PC-3 (cell line): ENCODE results near the gene SPTBN2. TPM values are rescaled to one million over a fixed set of nuclear protein-coding genes. Genes with fewer than 3 reads are reported as not detected.
A peak's percentile ranks its signal among the peaks of the same experiment; 100 is the strongest.

ENCODE experiments used
- ATAC-seq: fragments of 200-7000 bp; cut with Tn5 transposase; 2 replicates; pipeline ENCODE4 v1.9.1; 2020; ENCODE audit warnings: mild to moderate bottlenecking, moderate library complexity
- Bru-seq: library from RNA; stranded (reverse); fragments of 400-500 nt; gene quantifications from one replicate; lab custom pipeline; 2021; lab: Mats Ljungman, UMichigan
- BruChase-seq, 2 experiments: library from RNA; stranded (reverse); fragments of 400-500 nt; gene quantifications; one replicate each; lab custom pipeline; 2021; lab: Mats Ljungman, UMichigan
- BruUV-seq: library from RNA; stranded (reverse); fragments of 400-500 nt; replicated peaks from 2 replicates; lab custom pipeline; 2021; lab: Mats Ljungman, UMichigan
- CTCF ChIA-PET: fragments of 300-600 bp; sonication (Branson Sonifier 250); formaldehyde crosslinking; loops from one replicate; lab custom pipeline; 2022; ENCODE audit warnings: antibody characterized with exemption; lab: Charles Lee
- POLR2A ChIA-PET: fragments of 300-600 bp; sonication (Branson Sonifier 250); formaldehyde crosslinking; loops from one replicate; lab custom pipeline; 2022; ENCODE audit warnings: antibody characterized with exemption; ENCODE audit not compliant: unreplicated experiment; lab: Charles Lee
- DNase-seq: peaks from one replicate; pipeline ENCODE4 v3.0.0-alpha.2; 2015
- H2AFZ ChIP-seq: fragments of 300-600 bp; sonication (generic); 2 replicates; pipeline ENCODE4 v1.6.0; 2016; ENCODE audit warnings: antibody characterized with exemption, low read length
- H3F3A ChIP-seq: fragments of 300-600 bp; sonication (generic); one replicate; pipeline ENCODE4 v1.6.0; 2017; ENCODE audit warnings: antibody characterized with exemption, low read length, control low read depth, mild to moderate bottlenecking; ENCODE audit not compliant: unreplicated experiment
- H3K27ac ChIP-seq: fragments of 300-600 bp; sonication (generic); 2 replicates; pipeline ENCODE4 v1.5.1; 2016; ENCODE audit warnings: mild to moderate bottlenecking, low read length
- H3K27me3 ChIP-seq: fragments of 300-600 bp; sonication (generic); 2 replicates; pipeline ENCODE4 v1.6.1; 2016; ENCODE audit warnings: low read length, mixed read lengths
- H3K36me3 ChIP-seq: fragments of 300-600 bp; sonication (generic); 2 replicates; pipeline ENCODE4 v1.6.1; 2016; ENCODE audit warnings: low read depth, mixed run types, low read length, mixed read lengths
- H3K4me1 ChIP-seq: fragments of 300-600 bp; sonication (generic); 2 replicates; pipeline ENCODE4 v1.5.1; 2016; ENCODE audit warnings: low read length; ENCODE audit not compliant: insufficient read depth
- H3K4me2 ChIP-seq: fragments of 300-600 bp; sonication (generic); 2 replicates; pipeline ENCODE4 v1.6.0; 2016; ENCODE audit warnings: low read length
- H3K4me3 ChIP-seq: fragments of 300-600 bp; sonication (generic); 2 replicates; pipeline ENCODE4 v1.5.1; 2016; ENCODE audit warnings: mild to moderate bottlenecking, low read length, mixed read lengths
- H3K79me2 ChIP-seq: fragments of 300-600 bp; sonication (generic); 2 replicates; pipeline ENCODE4 v1.6.1; 2017; ENCODE audit warnings: low read length, mixed read lengths
- H3K9ac ChIP-seq: fragments of 300-600 bp; sonication (generic); 2 replicates; pipeline ENCODE4 v1.6.0; 2016; ENCODE audit warnings: mild to moderate bottlenecking, low read length
- H3K9me2 ChIP-seq: fragments of 300-600 bp; sonication (generic); replicated peaks from 2 replicates; pipeline ENCODE4 v1.6.1; 2016; ENCODE audit warnings: mixed run types, low read length, mixed read lengths
- H3K9me3 ChIP-seq: fragments of 300-600 bp; sonication (generic); 2 replicates; pipeline ENCODE4 v1.6.1; 2016; ENCODE audit warnings: low read length, mixed read lengths
- H4K20me1 ChIP-seq: fragments of 300-600 bp; sonication (generic); 2 replicates; pipeline ENCODE4 v1.6.1; 2016; ENCODE audit warnings: low read length, mixed read lengths
- CTCF ChIP-seq: fragments of 300-600 bp; sonication (generic); conservative IDR thresholded peaks from 2 replicates; pipeline ENCODE4 v1.5.1; 2017; ENCODE audit warnings: antibody characterized with exemption, low read depth, mild to moderate bottlenecking, low read length
- EZH2 ChIP-seq: fragments of 300-600 bp; sonication (generic); IDR thresholded peaks from one replicate; pipeline ENCODE4 v1.6.1; 2017; ENCODE audit warnings: antibody characterized with exemption, mild to moderate bottlenecking, low read length; ENCODE audit not compliant: unreplicated experiment
- EZH2phosphoT487 ChIP-seq: fragments of 300-600 bp; sonication (generic); IDR thresholded peaks from 2 replicates; pipeline ENCODE4 v1.6.1; 2018; ENCODE audit warnings: mild to moderate bottlenecking, antibody characterized with exemption, low read length, borderline replicate concordance
- intact Hi-C: fragments of 100-400 bp; cut with micrococcal nuclease; formaldehyde crosslinking; loops from 2 replicates; pipeline ENCODE4 v1.9.0; 2023
- long read RNA-seq: library from polyadenylated mRNA; unstranded; transcript quantifications from one replicate; pipeline ENCODE4 v2.0.0, GENCODE V29; 2021; ENCODE audit not compliant: unreplicated experiment
- total RNA-seq: library from RNA; depleted of rRNA; stranded (reverse); fragments of >200 nt; gene quantifications from 2 replicates; pipeline ENCODE4 v1.2.3, GENCODE V29; 2014; rRNA removed

Gene SPTBN2
- total RNA-seq: 74.9 and 154 TPM in 2 replicates
- percentile 75 among the genes with signal in this experiment for Bru-seq, nascent RNA
- percentile 84 among the genes with signal in this experiment for BruChase-seq, experiment 1, labeled RNA remaining after a 6-hour chase
- BruChase-seq, experiment 2, labeled RNA remaining after a 2-hour chase: percentile 80 among the genes with signal in this experiment
- long read RNA-seq, partial matches to known transcripts: 16 of 25 reads
- long read RNA-seq, other reads (novel, unspliced or antisense): 9 of 25 reads

GRCh38 chr11:66728693-66729385, at the start of gene SPTBN2:
SPTBN2 (minus strand) TSS chr11:66729216; CDS start chr11:66721240, 7,976 bp downstream.
- intact Hi-C loops: loop anchor here (1.0 kb wide), 1 partner anchor 14 kb away; no protein-coding TSS in a partner anchor
- H2AFZ ChIP-seq: peak within 1 kb of the TSS; percentile 74
- ATAC-seq: peak; percentile 33
- peaks cover 34% of the 10 kb centered on the region for H3K4me1 ChIP-seq
- ChIA-PET POLR2A (interaction anchor here (0.6 kb wide), 1 partner anchor 86 kb away, joined by 3 read pairs; no protein-coding TSS in a partner anchor), CTCF (interaction anchor here (0.6 kb wide), 3 partner anchors 12 to 148 kb away, joined by 5 to 11 read pairs (median 6); no protein-coding TSS in a partner anchor)
- H3F3A ChIP-seq: no peaks in the 10 kb centered on the region
- H4K20me1 ChIP-seq: no peaks in the 10 kb centered on the region
- H3K9me3 ChIP-seq: no peaks in the 10 kb centered on the region
- BruUV-seq: TSS peak; percentile 72
- peaks cover 36% of the 10 kb centered on the region for H3K79me2 ChIP-seq
- peak; percentile 48 for DNase-seq
- no peak within 1 kb of the TSS for H3K27ac ChIP-seq
- H3K4me3 ChIP-seq: peak within 1 kb of the TSS; percentile 75
- H3K27me3 ChIP-seq: no peaks in the 10 kb centered on the region
- TF ChIP-seq CTCF (no peak), EZH2phosphoT487 (no peak), EZH2 (no peak)
- H3K4me2 ChIP-seq: peak within 1 kb of the TSS; percentile 85
- H3K9ac ChIP-seq: peak within 1 kb of the TSS; percentile 49
- no peaks in the 10 kb centered on the region for H3K9me2 ChIP-seq
- no peaks in the 10 kb centered on the region for H3K36me3 ChIP-seq

GRCh38 chr11:66768818-66769217, 39.8 kb upstream of the SPTBN2 start:
- H3K27ac ChIP-seq: no peak overlapping the region
- H4K20me1 ChIP-seq: no peaks in the 10 kb centered on the region
- POLR2A ChIA-PET: no interaction called here
- CTCF ChIA-PET: no interaction called here
- H3K9ac ChIP-seq: no peak overlapping the region
- no peak overlapping the region for H2AFZ ChIP-seq
- no peak for TF ChIP-seq EZH2phosphoT487
- TF ChIP-seq CTCF: no peak
- TF ChIP-seq EZH2: no peak
- BruUV-seq: no TSS peak
- H3K4me1 ChIP-seq: no peaks in the 10 kb centered on the region
- no peaks in the 10 kb centered on the region for H3K36me3 ChIP-seq
- DNase-seq: no peak
- H3K9me2 ChIP-seq: no peaks in the 10 kb centered on the region
- no peak overlapping the region for H3K4me3 ChIP-seq
- no peak for ATAC-seq
- intact Hi-C loops: no loop called here
- H3K79me2 ChIP-seq: no peaks in the 10 kb centered on the region
- no peaks in the 10 kb centered on the region for H3F3A ChIP-seq
- no peaks in the 10 kb centered on the region for H3K9me3 ChIP-seq
- H3K4me2 ChIP-seq: no peak overlapping the region
- H3K27me3 ChIP-seq: no peaks in the 10 kb centered on the region
